Activated CD4-positive, alpha-beta T cell treated with anti-CD3 and anti-CD28 coated beads, Interleukin-10, Interleukin-2, amounts not matched to agents 100 ng/mL and 50 ng/mL, durations not matched to agents 16 hours and 8 hours (primary cell): ENCODE results near the gene MPIG6B.
A peak's percentile ranks its signal among the peaks of the same experiment; 100 is the strongest.

Experiments
- DNase-seq: peaks from one replicate; pipeline ENCODE4 v3.0.0-alpha.2; 2020

The MPIG6B gene

DNA sequence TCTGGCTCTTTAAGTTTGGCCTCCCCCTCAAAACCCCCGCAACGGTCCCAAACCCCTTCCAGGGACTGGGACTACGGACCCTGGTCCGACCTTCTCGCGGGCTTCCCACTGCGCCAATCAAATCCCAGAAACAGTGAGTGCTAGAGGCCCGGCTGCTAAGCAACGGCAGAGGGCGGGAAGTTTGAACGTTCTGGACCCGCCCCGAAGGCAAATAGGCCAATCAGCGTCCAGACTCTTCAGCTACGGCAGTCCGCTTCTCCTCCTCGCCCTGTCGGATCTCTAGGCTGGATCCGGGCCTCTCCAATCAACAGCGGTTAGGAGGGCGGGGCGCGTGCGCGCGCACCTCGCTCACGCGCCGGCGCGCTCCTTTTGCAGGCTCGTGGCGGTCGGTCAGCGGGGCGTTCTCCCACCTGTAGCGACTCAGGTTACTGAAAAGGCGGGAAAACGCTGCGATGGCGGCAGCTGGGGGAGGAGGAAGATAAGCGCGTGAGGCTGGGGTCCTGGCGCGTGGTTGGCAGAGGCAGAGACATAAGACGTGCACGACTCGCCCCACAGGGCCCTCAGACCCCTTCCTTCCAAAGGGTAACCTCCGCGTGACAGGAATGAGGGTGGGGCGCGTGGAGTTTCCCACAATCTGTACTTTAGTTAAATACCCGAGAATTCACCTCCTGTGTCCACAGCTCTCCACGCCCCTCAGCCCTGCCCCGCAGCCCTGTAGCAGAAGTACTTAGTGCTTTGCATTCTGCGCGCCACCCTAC lies 16.6 kb downstream of the MPIG6B start, which contains the start of gene MSH5:
MSH5 (plus strand) TSS at position 367 of the 758 bp plus-strand sequence. CDS start 462 bp downstream, outside the sequence.
- peak; percentile 100 for DNase-seq

DNA sequence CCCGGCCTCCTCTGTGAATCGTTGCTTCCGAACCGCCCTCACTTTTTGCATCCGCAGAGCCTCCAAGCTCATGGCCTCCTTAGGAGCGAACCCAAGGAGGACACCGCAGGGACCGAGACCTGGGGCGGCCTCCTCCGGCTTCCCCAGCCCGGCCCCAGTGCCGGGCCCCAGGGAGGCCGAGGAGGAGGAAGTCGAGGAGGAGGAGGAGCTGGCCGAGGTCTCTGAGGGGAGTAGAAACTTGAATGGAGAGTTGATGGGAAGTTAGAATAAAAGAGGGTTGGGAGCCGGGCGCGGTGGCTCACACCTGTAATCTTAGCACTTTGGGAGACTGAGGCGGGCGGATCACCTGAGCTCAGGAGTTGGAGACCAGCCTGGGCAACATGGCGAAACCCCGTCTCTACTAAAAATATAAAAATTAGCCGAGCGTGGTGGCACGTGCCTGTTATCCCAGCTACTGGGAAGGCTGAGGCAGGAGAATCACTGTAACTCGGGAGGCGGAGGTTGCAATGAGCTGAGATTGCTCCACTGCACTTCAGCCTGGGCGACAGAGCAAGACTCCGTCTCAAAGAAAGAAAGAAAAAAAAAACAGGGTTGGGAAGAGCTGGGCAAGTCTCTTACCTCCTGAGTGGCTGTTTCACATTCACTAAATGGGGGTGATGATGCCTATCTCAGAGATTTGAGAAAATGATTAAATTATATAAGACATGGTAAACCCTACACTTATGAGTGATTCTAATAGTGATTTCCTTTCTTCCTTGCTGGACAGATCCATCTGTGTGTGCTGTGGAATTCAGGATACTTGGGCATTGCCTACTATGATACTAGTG lies 17.4 kb downstream of the MPIG6B start:
- peak; percentile 49 for DNase-seq

DNA sequence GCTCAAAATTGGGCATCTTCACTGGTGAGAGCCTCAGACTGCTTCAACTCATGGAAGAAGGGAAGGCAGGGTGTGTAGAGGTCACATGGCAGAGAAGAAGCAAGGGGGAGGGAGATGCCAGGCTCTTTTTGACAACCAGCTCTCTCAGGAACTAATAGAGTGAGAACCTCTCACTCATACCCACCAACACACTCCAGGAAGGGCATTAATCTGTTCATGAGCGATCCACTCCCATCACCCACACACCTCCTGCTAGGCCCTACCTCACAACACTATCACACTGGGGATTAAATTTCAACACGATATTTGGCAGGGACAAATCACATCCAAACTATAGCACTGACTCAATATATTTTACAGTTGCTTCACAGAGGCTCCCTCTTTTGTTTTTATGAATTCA lies 18.6 kb downstream of the MPIG6B start:
- DNase-seq, result no peak

DNA sequence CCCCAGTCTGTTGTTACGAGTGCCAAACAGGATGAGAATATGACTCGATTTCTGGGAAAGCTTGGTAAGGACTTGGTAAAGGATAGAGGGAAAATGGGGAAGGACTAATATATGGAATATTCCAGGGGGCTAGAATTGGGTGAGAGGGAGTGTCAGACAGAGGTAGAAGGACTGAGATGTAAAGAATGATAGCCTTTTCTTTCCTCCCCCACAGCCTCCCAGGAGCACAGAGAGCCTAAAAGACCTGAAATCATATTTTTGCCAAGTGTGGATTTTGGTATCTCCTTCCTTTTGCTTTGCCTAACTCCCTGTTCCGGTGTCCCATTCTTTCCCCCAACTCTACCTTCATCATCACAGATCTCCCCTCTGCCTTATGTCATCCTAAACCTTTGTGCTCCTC lies 19.7 kb downstream of the MPIG6B start:
- DNase-seq, result no peak

DNA sequence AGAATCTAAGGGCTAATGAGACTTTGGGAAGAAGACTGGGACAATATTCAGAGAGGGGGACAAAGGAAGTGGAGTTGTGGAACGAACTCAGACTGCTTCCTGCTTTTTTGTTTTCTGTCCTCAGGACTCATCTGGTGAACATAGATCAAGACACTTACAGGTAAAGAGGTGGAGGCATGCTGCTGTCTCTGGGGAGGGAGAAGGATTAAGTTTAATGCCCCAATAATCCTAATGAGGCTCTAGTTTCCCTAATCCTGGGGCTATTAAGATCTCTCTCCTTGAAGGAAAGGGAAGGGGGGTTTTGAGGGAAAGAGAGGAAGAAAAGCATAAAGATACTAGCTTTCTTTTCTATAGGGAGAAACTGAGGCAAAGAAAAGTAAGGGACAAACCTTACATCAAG lies 21.2 kb downstream of the MPIG6B start:
- no peak for DNase-seq

DNA sequence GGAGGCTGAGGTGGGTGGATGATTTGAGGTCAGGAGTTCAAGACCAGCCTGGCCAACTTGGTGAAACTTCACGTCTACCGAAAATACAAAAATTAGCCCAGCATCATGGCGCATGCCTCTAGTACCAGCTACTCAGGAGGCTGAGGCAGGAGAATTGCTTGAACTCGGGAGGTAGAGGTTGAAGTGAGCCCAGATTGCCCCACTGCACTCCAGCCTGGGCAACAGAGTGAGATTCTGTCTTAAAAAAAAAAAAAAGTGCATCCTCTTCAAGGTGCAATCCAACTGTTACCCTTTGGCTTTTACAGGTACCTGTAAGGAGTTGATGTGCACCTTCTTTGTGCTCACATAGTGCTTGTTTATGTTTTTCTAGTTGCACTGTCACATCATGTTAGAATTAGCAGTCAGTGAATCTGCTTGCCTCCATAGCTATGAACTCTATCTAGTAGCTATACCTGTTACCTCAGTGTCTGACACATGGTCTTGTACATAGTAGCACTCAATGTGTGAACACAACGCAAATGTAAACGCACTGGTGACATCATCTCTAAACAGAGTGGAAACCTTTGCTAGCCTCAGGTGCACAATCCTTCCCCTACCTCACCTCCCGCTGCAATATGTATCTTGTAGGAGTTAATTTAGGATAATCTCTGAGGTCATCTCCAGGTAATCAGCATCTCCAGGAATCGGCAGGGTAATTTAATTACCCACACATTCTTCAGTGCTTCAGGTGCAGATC lies 26.3 kb downstream of the MPIG6B start:
- DNase-seq, result no peak

DNA sequence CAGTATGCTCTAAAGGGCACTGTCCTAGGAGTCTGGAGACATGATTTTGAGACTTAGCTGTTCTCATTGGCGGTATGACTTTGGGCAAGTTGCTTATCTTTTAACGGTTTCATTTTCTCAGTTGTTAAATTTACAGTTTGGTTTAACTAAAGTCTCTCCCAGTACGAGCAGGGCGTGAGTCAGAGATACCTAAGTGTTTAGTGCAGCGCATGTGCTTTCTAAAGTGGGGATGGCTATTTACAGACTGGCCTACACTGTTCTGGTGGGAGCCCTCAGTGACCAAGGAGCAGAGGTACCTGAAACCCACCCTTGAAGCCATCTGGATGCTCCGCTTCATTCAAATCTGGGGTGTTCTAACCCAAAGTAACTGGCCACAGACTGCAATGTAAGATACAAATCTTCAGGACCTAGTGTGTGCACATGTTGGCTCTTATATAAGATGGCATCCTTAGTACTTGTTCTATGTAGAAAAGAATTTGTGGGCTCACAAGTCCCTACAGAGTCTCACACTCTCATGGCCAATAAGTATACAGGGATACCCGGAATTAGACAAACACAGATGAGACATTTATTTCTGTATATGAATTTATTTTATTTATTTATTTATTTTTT lies 27.3 kb downstream of the MPIG6B start:
- DNase-seq, result no peak

DNA sequence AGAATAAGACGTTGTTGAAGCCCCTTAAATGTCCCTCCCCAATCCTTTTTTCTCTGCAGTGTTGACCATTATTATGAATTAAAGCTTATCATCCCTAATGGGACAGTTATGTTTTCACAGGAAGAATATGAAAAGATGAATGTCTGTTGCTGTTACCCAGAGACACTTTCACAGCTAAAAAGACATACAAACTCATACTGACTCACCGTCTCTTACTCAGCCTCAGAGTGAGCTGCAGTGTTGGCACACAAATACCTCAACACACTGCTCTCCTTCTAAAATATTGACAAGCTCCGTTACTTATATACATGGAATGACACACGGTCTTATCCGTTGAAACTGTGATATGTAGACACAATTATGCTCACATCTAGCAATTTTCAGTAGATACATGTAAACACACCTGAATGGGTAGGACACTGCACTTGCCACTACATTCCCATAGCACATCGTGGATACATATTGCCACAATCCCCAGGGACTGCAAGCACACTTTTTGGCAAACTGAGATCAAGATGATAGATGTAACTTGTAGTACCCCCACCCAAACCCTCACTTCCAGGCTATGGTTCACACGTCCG lies 29.7 kb downstream of the MPIG6B start:
- DNase-seq, result no peak

DNA sequence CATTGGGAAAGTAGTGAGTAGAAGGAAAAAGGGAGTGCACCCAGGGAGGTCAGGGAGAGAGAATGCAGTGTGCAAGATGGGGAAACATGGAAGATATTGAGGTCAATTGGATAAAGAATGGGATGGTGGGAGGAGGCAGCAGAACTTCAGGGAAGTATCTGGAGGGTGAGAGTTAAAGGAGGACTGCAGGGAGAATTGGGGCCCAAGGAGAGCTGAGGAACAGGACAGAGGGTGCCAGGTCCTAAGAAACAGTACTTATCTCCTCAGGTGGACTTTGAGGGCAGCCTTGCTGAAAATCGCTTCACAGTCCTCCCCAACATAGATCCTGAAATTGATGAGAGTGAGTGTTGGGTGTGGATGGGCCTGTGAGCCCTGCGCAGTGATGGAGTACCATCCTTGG lies 35.1 kb downstream of the MPIG6B start:
- no peak for DNase-seq

DNA sequence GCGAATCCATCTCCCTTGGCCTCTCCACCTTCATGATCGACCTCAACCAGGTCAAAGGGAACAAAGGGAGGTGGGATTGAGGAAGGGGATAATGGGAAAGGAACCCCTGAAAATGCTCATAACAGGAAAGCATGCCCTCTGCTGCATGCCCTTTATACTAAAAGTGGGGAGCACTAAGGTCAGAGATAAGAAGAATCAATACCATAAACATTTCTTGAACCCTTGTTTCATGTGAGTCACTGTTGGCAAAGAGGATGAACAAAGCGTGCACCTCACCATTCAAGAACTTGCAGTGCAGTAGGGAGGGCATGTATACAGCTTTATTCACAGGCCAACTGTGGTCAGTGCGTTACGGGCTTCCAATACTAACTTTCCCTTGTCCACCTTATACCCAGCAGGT lies 37.6 kb downstream of the MPIG6B start:
- DNase-seq, result no peak

DNA sequence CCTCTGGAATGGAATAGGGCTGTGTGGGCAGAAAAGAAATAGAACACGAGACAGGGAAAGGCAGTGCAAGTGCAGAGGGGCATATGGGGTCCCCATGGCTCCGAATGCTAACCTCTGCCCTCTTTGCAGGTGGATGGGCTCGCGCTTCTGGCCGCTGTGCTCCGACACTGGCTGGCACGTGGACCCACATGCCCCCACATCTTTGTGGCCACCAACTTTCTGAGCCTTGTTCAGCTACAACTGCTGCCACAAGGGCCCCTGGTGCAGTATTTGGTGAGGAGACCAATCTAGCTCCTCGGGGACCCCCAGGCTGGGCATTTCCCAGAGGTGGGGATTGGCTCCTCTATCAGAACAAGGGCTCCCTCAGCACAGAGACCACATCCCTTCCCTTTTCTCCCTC lies 38.2 kb downstream of the MPIG6B start:
- no peak for DNase-seq

DNA sequence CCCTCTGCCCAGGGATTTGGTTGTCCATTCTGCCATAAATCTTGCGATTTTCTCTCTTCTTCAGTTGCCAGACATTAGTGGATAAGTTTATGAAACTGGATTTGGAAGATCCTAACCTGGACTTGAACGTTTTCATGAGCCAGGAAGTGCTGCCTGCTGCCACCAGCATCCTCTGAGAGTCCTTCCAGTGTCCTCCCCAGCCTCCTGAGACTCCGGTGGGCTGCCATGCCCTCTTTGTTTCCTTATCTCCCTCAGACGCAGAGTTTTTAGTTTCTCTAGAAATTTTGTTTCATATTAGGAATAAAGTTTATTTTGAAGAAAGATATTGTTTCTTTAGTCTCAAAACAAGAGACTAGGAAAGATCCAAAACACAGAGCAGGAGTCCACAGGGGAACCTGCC lies 39.2 kb downstream of the MPIG6B start, which contains the start of gene SAPCD1:
SAPCD1 (plus strand) TSS at position 301 of the 400 bp plus-strand sequence. CDS start 399 bp downstream, outside the sequence.
- no peak for DNase-seq

DNA sequence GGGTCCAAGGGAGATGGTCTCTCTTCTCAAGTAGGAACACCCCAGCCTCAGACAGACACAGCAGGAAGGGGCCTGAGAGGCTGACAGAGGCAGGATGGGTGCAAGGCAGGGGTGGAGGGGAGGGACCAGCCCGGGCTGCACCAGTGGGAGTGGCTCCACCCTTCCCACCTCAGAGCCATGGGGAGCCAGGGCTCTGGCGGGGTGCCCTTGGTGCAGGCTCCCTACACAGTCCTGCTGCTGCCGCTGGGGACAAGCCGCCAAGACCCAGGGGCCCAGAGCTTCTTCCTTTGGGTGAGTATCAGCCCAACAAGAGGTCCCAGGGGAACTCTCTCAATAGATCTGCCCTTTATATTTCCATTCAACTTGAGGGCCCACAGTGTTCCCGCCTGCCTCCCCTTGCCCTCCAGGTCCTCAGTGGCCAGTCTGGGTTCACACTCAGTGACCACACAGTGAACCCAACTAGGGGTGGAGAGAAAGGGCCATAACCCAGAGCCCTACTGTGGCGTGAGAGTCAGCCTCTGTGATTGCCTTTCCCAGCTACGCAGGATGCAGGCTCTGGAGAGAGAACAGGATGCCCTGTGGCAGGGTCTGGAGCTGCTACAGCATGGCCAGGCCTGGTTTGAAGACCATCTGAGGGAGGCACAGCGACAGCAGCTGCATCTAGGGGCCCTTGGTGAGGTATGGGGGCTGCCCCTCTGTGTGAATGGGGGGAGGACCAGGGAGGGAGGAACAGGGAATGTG lies 39.9 kb downstream of the MPIG6B start:
- DNase-seq, result no peak

DNA sequence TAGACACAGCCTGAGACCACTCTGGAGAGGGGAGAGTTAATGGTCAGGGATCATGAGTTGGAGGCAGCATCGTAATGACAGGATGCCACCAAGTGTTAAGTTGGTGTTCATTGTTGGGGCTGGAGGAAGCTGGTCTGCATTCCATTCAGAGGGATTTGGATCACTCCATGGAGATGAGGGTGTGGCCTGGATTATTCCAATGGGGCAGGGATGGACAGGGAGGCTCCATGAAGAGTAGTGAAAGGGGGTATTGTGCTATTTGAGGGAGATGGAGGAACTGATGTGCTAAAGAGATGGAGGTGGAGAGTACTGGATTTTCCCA lies 40.4 kb downstream of the MPIG6B start:
- DNase-seq, result no peak

DNA sequence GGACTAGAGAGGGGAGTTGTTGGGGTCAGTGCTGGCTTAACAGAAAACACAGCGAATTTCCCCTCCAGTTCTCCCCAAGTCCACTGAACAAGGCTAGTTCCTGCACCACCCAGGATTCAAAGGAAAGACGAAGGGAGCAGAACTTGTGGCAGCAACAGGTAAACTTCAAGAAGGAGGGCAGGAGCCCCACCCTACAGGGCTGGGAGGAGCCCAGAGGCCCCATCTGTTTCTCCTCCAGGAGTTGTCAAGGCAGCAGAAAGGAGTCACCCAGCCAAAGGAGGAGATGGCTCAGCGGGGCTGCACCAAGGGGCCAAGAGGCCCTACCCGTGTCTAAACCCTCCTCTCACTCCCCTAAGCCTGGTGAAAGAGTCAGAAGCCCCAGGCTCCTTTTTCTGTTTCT lies 41.0 kb downstream of the MPIG6B start:
- DNase-seq, result no peak

DNA sequence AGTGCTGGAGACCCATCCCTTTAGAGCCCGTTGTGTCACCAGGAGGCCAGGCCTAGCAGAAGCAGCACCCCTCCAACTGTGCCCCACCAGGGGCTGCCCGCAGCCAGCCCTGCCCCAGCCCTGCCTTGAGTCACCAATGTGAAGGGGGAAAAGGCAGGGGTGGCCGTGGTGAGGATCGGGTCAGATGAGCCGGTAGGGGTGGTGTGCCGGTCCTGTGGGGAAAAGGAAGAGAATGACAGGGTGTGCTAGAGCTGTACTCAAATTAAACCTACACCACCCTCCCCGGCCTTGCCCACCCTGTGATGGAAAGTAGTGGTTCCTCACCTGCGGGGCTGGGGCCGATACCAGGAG lies 42.4 kb downstream of the MPIG6B start:
- DNase-seq, result no peak

DNA sequence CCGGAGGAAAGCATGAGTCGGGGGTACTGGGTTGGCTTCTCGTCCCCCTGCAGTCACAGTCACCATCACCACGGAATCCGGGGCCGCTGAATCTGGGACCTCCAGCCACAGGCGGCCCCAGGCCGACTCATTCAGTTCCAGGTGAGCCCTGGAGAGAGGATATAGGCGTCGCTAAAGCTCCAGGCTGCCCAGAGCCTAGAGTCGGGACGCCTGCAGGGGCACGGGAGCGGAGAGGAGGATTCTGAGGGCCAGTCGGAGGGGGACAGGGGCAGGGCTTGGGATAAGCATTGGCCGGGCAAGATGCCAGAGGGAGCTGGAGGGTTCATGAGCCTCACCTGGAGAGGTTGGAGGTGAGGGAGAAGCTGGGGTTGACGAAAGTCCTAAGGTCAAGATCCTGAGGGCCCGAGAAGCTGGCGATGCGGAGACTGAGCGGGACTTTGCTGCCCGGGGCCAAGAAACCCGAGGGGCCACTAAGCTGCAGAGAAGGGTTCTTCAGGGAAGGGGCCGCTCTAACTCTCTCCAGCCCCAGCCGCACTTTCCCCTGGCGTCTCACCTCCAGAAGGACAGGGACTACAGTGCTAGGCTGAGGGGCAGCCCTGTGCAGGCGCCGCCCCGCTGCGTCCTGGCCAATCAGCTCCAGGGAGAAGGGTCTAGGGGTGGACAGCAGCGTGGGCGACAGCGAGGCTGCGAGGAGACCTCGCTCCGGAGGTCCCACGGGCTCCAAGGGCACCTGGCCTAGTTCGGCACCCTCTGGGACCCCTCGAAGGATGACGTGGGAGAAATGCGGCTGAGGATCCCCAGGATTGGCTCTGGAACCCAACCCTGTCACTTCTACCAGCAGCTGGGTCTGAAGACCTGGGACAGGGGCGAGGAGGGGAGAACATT lies 43.0 kb downstream of the MPIG6B start:
- DNase-seq, result no peak

DNA sequence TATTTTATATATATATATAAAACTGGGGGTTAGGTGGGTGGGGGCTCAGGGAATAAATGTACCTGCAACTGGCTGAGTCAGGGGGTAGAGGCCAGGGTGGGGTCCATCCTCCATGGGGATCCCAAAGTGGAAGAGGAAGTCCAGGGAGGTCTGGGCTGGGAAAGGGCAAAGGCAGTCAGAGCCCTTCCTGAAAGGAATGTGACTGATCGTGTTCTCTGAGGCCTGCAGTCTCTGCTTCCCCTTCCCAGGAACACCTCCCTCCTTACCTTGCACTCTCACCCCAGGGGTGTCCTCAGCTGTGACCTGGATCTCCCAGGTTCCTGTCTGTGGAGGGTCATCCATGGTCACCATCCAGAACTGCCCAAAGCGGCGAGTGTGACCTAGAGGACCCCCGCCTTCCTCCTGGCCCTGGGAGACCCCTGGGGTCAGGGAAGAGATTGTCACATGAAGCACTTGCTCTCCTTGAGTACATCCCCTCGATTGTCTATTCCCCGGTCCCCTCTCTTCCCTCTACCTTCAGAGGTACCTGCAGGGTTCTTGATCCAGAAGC lies 44.0 kb downstream of the MPIG6B start:
- DNase-seq, result no peak

DNA sequence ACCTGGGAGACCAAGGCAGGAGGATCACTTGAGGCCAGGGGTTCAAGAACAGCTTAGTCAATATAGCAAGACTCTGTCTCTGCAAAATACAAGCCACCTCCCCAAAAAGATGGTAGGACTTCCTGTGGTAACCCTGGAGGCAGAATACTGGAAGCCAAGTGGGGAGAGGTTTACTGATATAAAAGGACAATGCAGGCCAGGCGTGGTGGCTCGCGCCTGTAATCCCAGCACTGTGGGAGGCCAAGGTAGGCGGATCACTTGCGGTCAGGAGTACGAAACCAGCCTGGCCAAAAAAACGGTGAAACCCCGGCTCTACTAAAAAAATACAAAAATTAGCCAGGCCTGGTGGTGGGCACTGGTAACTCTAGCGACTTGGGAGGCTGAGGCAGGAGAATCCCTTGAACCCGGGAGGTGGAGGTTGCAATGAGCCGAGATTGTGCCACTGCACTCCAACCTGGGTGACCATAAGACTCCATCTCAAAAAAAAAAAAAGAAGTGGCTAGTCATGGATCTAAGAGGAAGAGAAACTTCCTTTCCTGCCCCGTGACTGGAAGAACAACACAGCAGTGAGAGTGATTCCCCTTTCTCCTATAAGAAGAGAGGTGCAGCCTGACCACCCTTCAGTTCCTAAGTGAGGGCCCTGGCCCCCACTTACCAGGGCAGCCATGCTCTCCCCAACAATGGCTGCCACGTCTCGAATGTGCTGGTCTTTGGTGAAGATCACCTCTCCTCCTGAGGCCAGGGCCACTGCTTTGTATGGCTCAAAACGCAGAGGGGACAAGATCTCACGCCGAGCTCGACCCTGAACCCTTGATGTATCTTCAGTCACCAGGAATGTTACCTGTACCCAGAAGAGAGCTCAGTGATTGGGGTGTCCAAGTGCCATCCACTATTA lies 45.4 kb downstream of the MPIG6B start:
- no peak for DNase-seq
